Adipose tissue (tissue), 3 donors: ENCODE results near the gene LENG1. TPM values are rescaled to one million over a fixed set of nuclear protein-coding genes. Genes with fewer than 3 reads are reported as not detected.
"Not testable (repeated sequence)": the region's sequence is repeated elsewhere in the genome, so short reads cannot be mapped to it uniquely, and the experiment has no call there.

ENCODE experiments used
- H3K27ac ChIP-seq: one replicate; pipeline ENCODE4 v1.5.1; 2013; ENCODE audit warnings: low read depth, low read length
- WGBS, 3 donors: extraction: QIAGEN DNeasy Blood & Tissue Kit; methylation state at CpG; one replicate each; pipeline ENCODE4 v1.1.7; 2013; 5-methylcytosine and 5-hydroxymethylcytosine counted together
- polyA plus RNA-seq, 3 donors: library from polyadenylated mRNA; stranded (reverse); fragments of 200-250 nt; gene quantifications; one replicate each; pipeline ENCODE4 v1.2.3, GENCODE V29; 2013
- donor health status: healthy with polysubstance abuse.
- donor health status: Bipolar disorder and iron deficiency.
- donor health status: healthy.

LENG1 gene
- polyA plus RNA-seq, 3 donors, result 5.1 to 7.2 (median 6.2) TPM

GRCh38 chr19:54191011-54191810, 31.7 kb upstream of the LENG1 start, which contains the start of gene TSEN34:
Gene TSEN34 (plus strand): TSS chr19:54191308. CDS start chr19:54191365, 57 bp downstream.
- peak within 1 kb of the TSS; percentile 82 for H3K27ac ChIP-seq
- WGBS, 3 donors, result 1% methylated on average over 69 to 77 of the region's 77 CpGs

- 0% methylated on average over 49 to 56 of the region's 56 CpGs for WGBS, 3 donors
- peak overlapping the region; percentile 82 for H3K27ac ChIP-seq
These were observed 31.0 kb upstream of the LENG1 start for GRCh38 chr19:54190503-54191010.

- peak overlapping the region; percentile 82 for H3K27ac ChIP-seq
- 0 to 1% (median 0%) methylated on average over 60 to 65 of the region's 65 CpGs for WGBS, 3 donors
These were observed 30.4 kb upstream of the LENG1 start for GRCh38 chr19:54189735-54190502.

- 0 to 1% (median 0%) methylated on average over 42 to 64 of the region's 64 CpGs for WGBS, 3 donors
- peak within 1 kb of the TSS; percentile 83 for H3K27ac ChIP-seq
These were observed 29.7 kb upstream of the LENG1 start, which contains the start of gene MBOAT7 for GRCh38 chr19:54189145-54189734. Gene MBOAT7 (minus strand): TSS chr19:54189580. CDS start chr19:54188508, 1,072 bp downstream.

GRCh38 chr19:54188215-54188871, 28.8 kb upstream of the LENG1 start:
- 15 to 24% (median 18%) methylated on average over 12 of the region's 12 CpGs for WGBS, 3 donors
- H3K27ac ChIP-seq, result no peak overlapping the region

- no peak overlapping the region for H3K27ac ChIP-seq
- WGBS, 3 donors, result 46 to 86% (median 82%) methylated on average over 11 of the region's 11 CpGs
These were observed 27.4 kb upstream of the LENG1 start for GRCh38 chr19:54186934-54187381.

GRCh38 chr19:54186351-54186750, 26.8 kb upstream of the LENG1 start:
- 59 to 89% (median 84%) methylated on average over 8 of the region's 8 CpGs for WGBS, 3 donors
- H3K27ac ChIP-seq, result no peak overlapping the region

- no peak overlapping the region for H3K27ac ChIP-seq
- 41 to 86% (median 83%) methylated on average over 11 of the region's 11 CpGs for WGBS, 3 donors
These were observed 23.9 kb upstream of the LENG1 start for GRCh38 chr19:54183431-54183830.

GRCh38 chr19:54181894-54182293, 22.4 kb upstream of the LENG1 start:
- 84 to 89% (median 85%) methylated on average over 3 of the region's 3 CpGs for WGBS, 3 donors
- not testable (repeated sequence) for H3K27ac ChIP-seq

GRCh38 chr19:54180691-54181091, 21.2 kb upstream of the LENG1 start:
- H3K27ac ChIP-seq, result no peak overlapping the region
- WGBS, 3 donors, result 91 to 96% (median 96%) methylated on average over 28 to 37 of the region's 37 CpGs

- whole genome bisulfite sequencing, 3 donors, result 33 to 64% (median 58%) methylated on average over 10 of the region's 10 CpGs
- H3K27ac ChIP-seq, result no peak overlapping the region
These were observed 20.5 kb upstream of the LENG1 start for GRCh38 chr19:54179921-54180461.

- WGBS, 3 donors, result 74 to 88% (median 79%) methylated on average over 10 of the region's 10 CpGs
- no peak overlapping the region for H3K27ac ChIP-seq
These were observed 19.8 kb upstream of the LENG1 start for GRCh38 chr19:54179262-54179852.

GRCh38 chr19:54178581-54179261, 19.2 kb upstream of the LENG1 start:
- H3K27ac ChIP-seq, result no peak overlapping the region
- WGBS, 3 donors, result 70 to 84% (median 80%) methylated on average over 23 of the region's 23 CpGs

- 74 to 76% (median 75%) methylated on average over 19 to 25 of the region's 25 CpGs for WGBS, 3 donors
- no peak overlapping the region for H3K27ac ChIP-seq
These were observed 14.7 kb upstream of the LENG1 start for GRCh38 chr19:54173951-54174834.

GRCh38 chr19:54173359-54173699, 13.8 kb upstream of the LENG1 start:
- 35 to 44% (median 36%) methylated on average over 15 of the region's 15 CpGs for WGBS, 3 donors
- H3K27ac ChIP-seq, result no peak overlapping the region
